ENCODE results near the gene UBXN6.

Gene UBXN6

DNA sequence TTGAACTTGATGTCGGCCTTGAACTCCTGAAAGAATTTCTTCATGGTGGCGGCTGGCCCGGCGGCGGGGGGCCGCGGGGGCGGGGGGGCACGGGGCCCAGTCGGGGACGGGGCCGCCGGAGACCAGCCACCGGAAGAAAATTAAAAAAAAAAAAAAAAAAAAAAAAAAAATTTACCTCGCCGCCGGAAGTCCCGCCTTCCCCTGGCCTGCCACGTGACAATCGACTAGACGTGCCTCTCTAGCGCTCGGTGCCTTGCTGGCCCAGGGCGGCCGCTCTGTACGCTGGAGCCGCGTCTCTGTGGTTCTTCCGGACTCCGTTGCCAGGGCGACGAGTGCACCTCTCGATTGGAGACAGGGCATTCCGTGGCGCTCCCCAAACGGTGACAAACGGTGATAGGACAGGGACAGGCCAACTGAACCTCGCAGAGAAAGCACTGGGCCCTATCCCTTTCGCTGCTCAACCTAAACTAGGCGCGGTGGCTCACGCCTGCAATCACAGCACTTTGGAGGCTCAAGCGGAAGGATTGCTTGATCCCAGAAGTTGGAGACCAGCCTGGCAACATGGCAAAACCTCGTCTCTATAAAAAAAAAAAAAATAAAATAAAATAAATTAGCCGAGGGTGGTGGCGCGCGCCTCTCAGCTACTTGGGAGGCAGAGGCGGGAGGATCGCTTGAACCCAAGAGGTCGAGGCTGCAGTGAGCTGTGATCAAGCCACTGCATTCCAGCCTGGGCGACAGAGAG lies at the start of gene UBXN6:
Gene UBXN6, minus strand, starts transcription at position 141 of the 742 bp plus-strand sequence. Its CDS starts 97 bp downstream, at position 44.
- DNase-seq, result peak; percentile 99

- no peak for DNase-seq
These were observed 49.5 kb upstream of the UBXN6 start for GRCh38 chr19:4507150-4507452.

GRCh38 chr19:4506449-4507149 lies 49.0 kb upstream of the UBXN6 start:
- DNase-seq, result no peak

DNA sequence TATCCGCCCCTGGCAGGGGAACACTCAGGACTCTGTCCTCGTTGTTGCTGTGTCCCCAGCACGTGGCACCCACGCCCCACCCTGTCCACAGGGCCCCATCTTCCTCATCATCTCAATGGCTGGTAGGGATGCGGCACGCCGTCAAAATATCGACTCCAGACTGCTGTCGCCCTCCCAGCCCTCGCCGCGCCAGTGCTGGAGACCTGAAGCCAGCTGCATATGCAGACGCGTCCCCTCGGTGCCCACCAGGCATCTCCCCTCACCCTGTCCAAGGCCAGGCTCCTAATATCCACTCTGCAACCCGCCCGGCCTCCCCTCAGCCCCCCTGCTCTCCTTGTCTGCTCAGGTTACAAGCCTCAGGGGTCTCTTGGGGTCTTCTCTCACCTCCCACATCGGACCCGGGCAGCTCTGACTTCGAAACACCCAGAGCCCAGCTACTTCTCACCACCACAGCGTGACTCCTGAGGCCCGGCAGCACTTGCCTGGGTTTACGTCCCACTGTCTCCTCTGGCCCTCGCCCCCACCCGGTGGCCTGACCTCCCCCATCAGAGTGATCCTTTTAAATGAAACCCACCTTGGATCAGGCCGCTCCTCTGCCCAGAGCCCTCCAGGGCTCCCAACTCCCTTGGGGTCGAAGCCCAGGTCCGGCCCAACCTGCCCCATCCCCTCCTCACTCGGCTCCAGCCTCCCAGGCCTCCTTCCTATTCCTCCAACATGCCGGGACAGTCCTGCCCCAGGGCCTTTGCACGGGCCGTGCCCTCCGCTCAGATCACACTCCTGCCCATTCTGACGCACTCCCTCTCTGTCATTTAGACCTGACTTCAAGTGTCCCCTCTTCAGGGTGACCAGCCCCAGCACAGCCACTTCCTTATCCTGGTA lies 48.2 kb upstream of the UBXN6 start:
- DNase-seq, result no peak

- DNase-seq, result no peak
These were observed 47.4 kb upstream of the UBXN6 start for GRCh38 chr19:4504891-4505569.

DNA sequence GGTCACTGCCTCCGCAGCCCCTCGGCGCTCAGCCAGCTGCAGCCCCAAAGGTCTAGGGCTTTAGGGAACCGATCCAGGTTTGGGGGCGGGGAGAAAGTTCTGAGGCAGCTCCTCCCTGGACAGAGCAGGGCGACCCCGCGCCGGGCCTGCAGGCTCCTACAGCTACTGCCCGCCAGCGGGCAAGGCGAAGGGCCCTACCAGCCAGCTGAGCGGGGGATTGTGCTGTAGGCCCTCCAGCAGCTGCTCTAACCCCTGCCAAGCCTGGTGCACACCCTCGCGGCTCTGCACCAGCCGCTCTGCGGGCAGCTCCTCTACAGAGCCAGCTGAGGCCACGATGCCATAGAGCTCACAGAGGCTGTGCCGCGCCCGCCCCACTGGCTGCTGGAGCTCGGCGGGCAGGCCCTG lies 46.7 kb upstream of the UBXN6 start:
- DNase-seq, result no peak

DNA sequence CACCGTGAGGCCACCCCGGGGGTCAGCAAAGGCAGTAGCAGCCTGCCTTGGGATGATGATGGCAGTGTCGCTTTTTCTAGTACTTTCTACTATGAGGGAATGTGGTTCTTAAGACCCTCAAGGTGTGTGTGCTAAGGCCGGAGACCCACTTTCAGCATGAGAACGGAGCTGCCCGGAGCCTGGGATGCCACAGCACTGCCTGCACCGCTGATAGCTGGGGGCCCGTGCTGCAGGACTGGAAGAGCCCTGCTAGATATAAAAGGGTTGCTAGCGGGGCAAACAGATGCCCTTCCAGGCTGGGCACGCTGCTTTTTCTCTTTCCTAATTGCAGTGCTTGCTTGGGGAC lies 46.2 kb upstream of the UBXN6 start:
- DNase-seq, result no peak

GRCh38 chr19:4503132-4503824 lies 45.7 kb upstream of the UBXN6 start:
- no peak for DNase-seq

- DNase-seq, result no peak
These were observed 44.9 kb upstream of the UBXN6 start for GRCh38 chr19:4502282-4503131.

GRCh38 chr19:4501691-4502090 lies 44.1 kb upstream of the UBXN6 start:
- no peak for DNase-seq

GRCh38 chr19:4500841-4501591 lies 43.4 kb upstream of the UBXN6 start:
- DNase-seq, result no peak

DNA sequence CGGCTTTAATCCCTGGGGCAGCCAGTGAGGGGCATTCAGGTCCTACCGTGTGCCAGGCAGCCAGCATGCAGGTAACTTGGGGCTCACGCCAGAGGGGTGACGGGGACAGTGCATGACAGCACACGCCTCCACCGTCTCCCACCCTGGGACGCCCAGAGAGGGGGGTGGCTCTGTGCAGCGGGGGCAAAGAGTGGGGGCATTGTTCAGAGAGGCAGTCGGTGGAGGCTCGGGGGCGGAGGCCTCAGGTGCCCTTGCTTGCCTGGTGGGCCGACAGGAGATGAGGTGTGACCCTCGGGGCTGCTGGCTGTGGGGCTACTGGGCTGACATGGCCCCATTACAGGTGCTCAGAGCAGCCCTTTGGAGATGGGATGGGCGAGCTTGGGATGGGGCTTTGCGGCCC lies 42.3 kb upstream of the UBXN6 start:
- no peak for DNase-seq

GRCh38 chr19:4499318-4499717 lies 41.7 kb upstream of the UBXN6 start:
- DNase-seq, result no peak

DNA sequence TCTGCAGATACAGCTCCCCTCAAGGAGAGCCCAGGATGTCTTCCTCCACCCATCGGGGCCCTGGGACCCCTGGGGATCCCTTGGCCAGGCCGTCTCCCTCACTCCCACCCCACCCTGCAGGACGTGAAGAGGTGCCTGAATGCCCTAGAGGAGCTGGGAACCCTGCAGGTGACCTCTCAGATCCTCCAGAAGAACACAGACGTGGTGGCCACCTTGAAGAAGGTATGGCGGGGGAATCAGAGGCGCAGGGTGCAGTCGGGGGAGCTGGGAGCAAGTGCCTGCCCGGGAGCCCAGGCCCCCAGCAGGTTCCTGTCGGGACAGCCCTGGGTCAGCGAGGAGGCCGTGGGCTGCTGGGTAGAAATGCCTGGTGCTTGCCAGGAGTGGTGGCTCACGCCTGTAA lies 41.1 kb upstream of the UBXN6 start:
- no peak for DNase-seq

- no peak for DNase-seq
These were observed 40.3 kb upstream of the UBXN6 start for GRCh38 chr19:4497770-4498389.

DNA sequence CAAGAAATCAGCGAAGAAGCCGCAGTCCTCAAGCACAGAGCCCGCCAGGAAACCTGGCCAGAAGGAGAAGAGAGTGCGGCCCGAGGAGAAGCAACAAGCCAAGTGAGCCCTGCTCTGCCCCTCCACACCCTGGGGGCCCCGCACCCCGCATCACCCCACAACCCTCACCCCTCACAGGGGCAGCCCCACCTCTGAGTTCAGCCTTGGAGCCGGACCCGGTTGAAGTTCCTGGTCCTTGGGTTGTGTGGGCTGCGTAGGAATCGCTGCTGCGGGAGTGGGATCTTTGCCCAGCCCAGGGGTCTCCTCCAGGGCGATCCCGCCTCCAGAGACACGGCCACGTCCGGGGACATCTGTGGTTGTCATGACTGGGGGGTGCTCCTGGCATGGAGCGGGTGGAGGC lies 38.7 kb upstream of the UBXN6 start:
- no peak for DNase-seq

- no peak for DNase-seq
These were observed 37.9 kb upstream of the UBXN6 start for GRCh38 chr19:4495471-4495870.

- no peak for DNase-seq
These were observed 37.1 kb upstream of the UBXN6 start for GRCh38 chr19:4494691-4495064.

GRCh38 chr19:4493929-4494690 lies 36.5 kb upstream of the UBXN6 start:
- DNase-seq, result no peak
